GM12878 (cell line): Measurements from ENCODE around the gene CASP3. TPM values are rescaled to one million over a fixed set of nuclear protein-coding genes. Genes with fewer than 3 reads are reported as not detected.

Experiments
- BACH1 ChIP-seq: fragments of 450-650 bp; IDR thresholded peaks from 2 replicates; pipeline ENCODE4 v1.6.1; 2017; ENCODE audit warnings: mild to moderate bottlenecking, borderline replicate concordance
- BHLHE40 ChIP-seq, 2 experiments: fragments of 450-650 bp in 1 of 2; IDR thresholded peaks; 2 replicates each; pipeline ENCODE4 v1.6.1; 2011 to 2017; ENCODE audit warnings: low read depth in 2 of 2, borderline replicate concordance in 1 of 2, improper control_type of control experiment in 1 of 2, low read length in 1 of 2, mild to moderate bottlenecking in 1 of 2
- CEBPB ChIP-seq, 2 experiments: fragments of 150-350 bp in 1 of 2; IDR thresholded peaks; 2 replicates each; pipeline ENCODE4 v1.6.1; 2012 to 2014; ENCODE audit warnings: low read depth in 2 of 2, low read length in 2 of 2, borderline replicate concordance in 1 of 2, inconsistent platforms in 1 of 2
- CREM ChIP-seq: IDR thresholded peaks from 2 replicates; pipeline ENCODE4 v1.6.1; 2014; ENCODE audit warnings: antibody characterized with exemption, low read depth
- HCFC1 ChIP-seq: fragments of 150-350 bp; IDR thresholded peaks from 2 replicates; pipeline ENCODE4 v1.6.1; 2014; ENCODE audit warnings: low read length
- IKZF2 ChIP-seq, 2 experiments: fragments of 450-650 bp; IDR thresholded peaks; 2 replicates each; pipeline ENCODE4 v1.6.1; 2017; ENCODE audit warnings: mild to moderate bottlenecking in 2 of 2, moderate library complexity in 2 of 2
- IRF3 ChIP-seq: fragments of 450-650 bp; IDR thresholded peaks from 2 replicates; pipeline ENCODE4 v1.6.1; 2014; ENCODE audit warnings: mild to moderate bottlenecking
- IRF5 ChIP-seq: fragments of 450-650 bp; IDR thresholded peaks from 2 replicates; pipeline ENCODE4 v1.6.1; 2017; ENCODE audit warnings: borderline replicate concordance
- MEF2A ChIP-seq: IDR thresholded peaks from 2 replicates; pipeline ENCODE4 v1.6.1; 2011; ENCODE audit warnings: low read depth, mild to moderate bottlenecking, low read length, moderate library complexity; ENCODE audit not compliant: insufficient read depth
- MEF2B ChIP-seq: fragments of 450-650 bp; IDR thresholded peaks from 2 replicates; pipeline ENCODE4 v1.6.1; 2018; ENCODE audit warnings: mild to moderate bottlenecking, moderate library complexity; ENCODE audit not compliant: partially characterized antibody, poor library complexity, severe bottlenecking
- MTA2 ChIP-seq: fragments of 450-650 bp; IDR thresholded peaks from 2 replicates; pipeline ENCODE4 v1.6.1; 2016; ENCODE audit warnings: low read depth, mild to moderate bottlenecking, moderate library complexity
- NR2F1 ChIP-seq: fragments of 450-650 bp; conservative IDR thresholded peaks from 2 replicates; pipeline ENCODE4 v1.6.1; 2017; ENCODE audit warnings: mild to moderate bottlenecking
- NRF1 ChIP-seq: conservative IDR thresholded peaks from 2 replicates; pipeline ENCODE4 v1.6.1; 2011; ENCODE audit warnings: mild to moderate bottlenecking, low read depth, low read length, improper control_type of control experiment
- POLR2A ChIP-seq: IDR thresholded peaks from 2 replicates; pipeline ENCODE4 v1.6.1; 2011; ENCODE audit warnings: low read depth, mild to moderate bottlenecking, low read length
- SIN3A ChIP-seq: IDR thresholded peaks from 2 replicates; pipeline ENCODE4 v1.6.1; 2012; ENCODE audit warnings: low read depth, low read length, improper control_type of control experiment
- SMARCA5 ChIP-seq: fragments of 450-650 bp; IDR thresholded peaks from 2 replicates; pipeline ENCODE4 v1.6.1; 2017; ENCODE audit warnings: mild to moderate bottlenecking
- SRF ChIP-seq, 2 experiments: IDR thresholded peaks; 2 replicates each; pipeline ENCODE4 v1.6.1; 2011; ENCODE audit warnings: low read depth in 2 of 2, low read length in 2 of 2, mild to moderate bottlenecking in 1 of 2, moderate library complexity in 1 of 2
- SUPT20H ChIP-seq: IDR thresholded peaks from 2 replicates; pipeline ENCODE4 v1.6.1; 2011; ENCODE audit warnings: low read depth, mild to moderate bottlenecking, low read length, moderate library complexity, borderline replicate concordance; ENCODE audit not compliant: control insufficient read depth
- TCF12 ChIP-seq: IDR thresholded peaks from 2 replicates; pipeline ENCODE4 v1.6.1; 2011; ENCODE audit warnings: low read depth, mild to moderate bottlenecking, low read length
- YBX1 ChIP-seq: fragments of 450-650 bp; IDR thresholded peaks from 2 replicates; pipeline ENCODE4 v1.6.1; 2016; ENCODE audit warnings: antibody characterized with exemption
- ZSCAN29 ChIP-seq: fragments of 450-650 bp; IDR thresholded peaks from 2 replicates; pipeline ENCODE4 v1.6.1; 2017; ENCODE audit warnings: mild to moderate bottlenecking, moderate library complexity
- polyA plus RNA-seq, 11 experiments: library from polyadenylated mRNA; depleted of rRNA in 4 of 11; unstranded in 6 of 11; stranded (reverse) in 5 of 11; fragments of >200 nt; fragmentation: Nextera tagmentation in 4 of 11; fragmentation: Illumina TruSeq in 1 of 11; extraction: Ambion mirVana in 4 of 11; extraction: Trizol in 1 of 11; gene quantifications; 1 replicate in 1 of 11; 2 replicates in 10 of 11; pipeline versions ENCODE4 v1.2.1 to v1.2.3, GENCODE V29; 2011 to 2016; ENCODE audit warnings: inconsistent platforms in 2 of 11, missing spikeins in 2 of 11, low read depth in 1 of 11
- total RNA-seq, 4 experiments: library from RNA; depleted of rRNA in 3 of 4; stranded (reverse); fragments of >200 nt in 3 of 4; fragmentation: Illumina TruSeq in 1 of 4; extraction: Trizol in 1 of 4; gene quantifications; 2 replicates each; pipeline versions ENCODE4 v1.2.1 to v1.2.3, GENCODE V29; 2013 to 2021
- TF ChIP-seq, protein P1 (sequence below): fragments of 450-650 bp; IDR thresholded peaks from 2 replicates; pipeline ENCODE4 v1.6.1; 2017; ENCODE audit warnings: mild to moderate bottlenecking, moderate library complexity
- TF ChIP-seq, protein P2 (sequence below): fragments of 450-650 bp; IDR thresholded peaks from 2 replicates; pipeline ENCODE4 v1.6.1; 2016; ENCODE audit warnings: mild to moderate bottlenecking

The CASP3 gene
- total and polyA plus RNA-seq, 10 of the 15 experiments (the other 5 are each of a cell fraction or from before 2014, with no cell fraction given): 50.0 to 194 (median 74.4) TPM

DNA sequence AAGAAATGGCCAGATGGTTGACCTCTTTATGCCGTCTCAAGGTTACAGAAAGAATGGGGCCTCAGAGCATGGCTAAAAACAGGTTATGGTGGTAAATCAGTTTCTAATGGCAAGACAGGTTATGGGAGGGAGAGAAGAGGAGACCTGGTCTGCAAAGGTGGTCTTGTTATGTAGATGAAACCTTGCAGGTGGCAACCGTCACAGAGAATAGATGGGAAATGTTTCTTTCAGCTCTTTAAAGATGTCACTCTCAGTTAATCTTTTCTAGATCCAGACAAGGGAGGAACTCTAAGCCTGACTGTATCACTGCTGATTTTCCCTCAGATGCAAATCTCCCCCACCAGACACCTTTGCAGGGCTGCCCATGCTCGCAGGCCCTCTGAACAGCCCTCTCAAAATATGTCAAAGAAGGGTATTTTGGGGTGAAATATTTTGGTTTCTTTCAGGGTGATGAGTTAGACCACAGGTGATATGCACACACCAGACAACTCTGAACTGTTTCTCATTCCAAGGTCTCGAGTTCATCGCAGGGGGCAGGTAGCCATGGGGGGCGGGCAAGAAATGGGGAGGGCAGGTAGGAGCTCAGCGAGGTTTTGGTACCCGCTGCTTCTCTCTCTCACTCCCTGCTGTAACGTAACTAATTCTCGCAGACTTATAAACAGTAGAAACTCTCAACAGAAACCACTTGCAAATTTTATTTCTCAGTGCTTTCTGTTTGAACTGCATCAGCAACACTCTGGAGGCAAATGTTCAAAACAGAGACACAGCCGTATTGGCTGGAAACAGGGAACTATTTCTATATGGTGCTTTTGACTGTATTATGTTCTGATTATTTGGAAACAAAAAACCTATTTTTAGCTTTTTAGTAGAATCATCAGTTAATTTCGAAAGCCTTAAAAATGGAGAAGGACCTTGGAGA lies 32.4 kb downstream of the CASP3 start (continued):
- no peak for TF ChIP-seq BHLHE40 (IDR thresholded peaks at IDR 0.05; ENCODE audit: borderline replicate concordance in 1 of 2, low read depth in 2 of 2, low read length in 1 of 2)
- no peak for TF ChIP-seq SRF (IDR thresholded peaks at IDR 0.05; ENCODE audit: low read depth in 2 of 2, low read length in 2 of 2)
- TF ChIP-seq CREM: no peak
- no peak for TF ChIP-seq SMARCA5
- TF ChIP-seq POLR2A: 0 out of 2 replicates have a peak, but pooled peaks have one; percentile 24
- no peak for TF ChIP-seq SUPT20H
- no peak for TF ChIP-seq SIN3A
- TF ChIP-seq NR2F1: no peak
- TF ChIP-seq CEBPB (IDR thresholded peaks at IDR 0.05; ENCODE audit: borderline replicate concordance in 1 of 2, low read depth in 2 of 2, low read length in 2 of 2): no peak
- TF ChIP-seq IRF5: no peak
- TF ChIP-seq ZSCAN29: no peak
- no peak for TF ChIP-seq IRF3
- no peak for TF ChIP-seq TCF12
- peak; percentile 25 for TF ChIP-seq MEF2B
- TF ChIP-seq NRF1: no peak
- TF ChIP-seq BACH1: no peak
- no peak for TF ChIP-seq HCFC1
- TF ChIP-seq, protein P1, sequence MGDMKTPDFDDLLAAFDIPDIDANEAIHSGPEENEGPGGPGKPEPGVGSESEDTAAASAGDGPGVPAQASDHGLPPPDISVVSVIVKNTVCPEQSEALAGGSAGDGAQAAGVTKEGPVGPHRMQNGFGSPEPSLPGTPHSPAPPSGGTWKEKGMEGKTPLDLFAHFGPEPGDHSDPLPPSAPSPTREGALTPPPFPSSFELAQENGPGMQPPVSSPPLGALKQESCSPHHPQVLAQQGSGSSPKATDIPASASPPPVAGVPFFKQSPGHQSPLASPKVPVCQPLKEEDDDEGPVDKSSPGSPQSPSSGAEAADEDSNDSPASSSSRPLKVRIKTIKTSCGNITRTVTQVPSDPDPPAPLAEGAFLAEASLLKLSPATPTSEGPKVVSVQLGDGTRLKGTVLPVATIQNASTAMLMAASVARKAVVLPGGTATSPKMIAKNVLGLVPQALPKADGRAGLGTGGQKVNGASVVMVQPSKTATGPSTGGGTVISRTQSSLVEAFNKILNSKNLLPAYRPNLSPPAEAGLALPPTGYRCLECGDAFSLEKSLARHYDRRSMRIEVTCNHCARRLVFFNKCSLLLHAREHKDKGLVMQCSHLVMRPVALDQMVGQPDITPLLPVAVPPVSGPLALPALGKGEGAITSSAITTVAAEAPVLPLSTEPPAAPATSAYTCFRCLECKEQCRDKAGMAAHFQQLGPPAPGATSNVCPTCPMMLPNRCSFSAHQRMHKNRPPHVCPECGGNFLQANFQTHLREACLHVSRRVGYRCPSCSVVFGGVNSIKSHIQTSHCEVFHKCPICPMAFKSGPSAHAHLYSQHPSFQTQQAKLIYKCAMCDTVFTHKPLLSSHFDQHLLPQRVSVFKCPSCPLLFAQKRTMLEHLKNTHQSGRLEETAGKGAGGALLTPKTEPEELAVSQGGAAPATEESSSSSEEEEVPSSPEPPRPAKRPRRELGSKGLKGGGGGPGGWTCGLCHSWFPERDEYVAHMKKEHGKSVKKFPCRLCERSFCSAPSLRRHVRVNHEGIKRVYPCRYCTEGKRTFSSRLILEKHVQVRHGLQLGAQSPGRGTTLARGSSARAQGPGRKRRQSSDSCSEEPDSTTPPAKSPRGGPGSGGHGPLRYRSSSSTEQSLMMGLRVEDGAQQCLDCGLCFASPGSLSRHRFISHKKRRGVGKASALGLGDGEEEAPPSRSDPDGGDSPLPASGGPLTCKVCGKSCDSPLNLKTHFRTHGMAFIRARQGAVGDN: no peak
- TF ChIP-seq MTA2: 0 out of 2 replicates have a peak, but pooled peaks have one; percentile 19
- TF ChIP-seq, protein P2, sequence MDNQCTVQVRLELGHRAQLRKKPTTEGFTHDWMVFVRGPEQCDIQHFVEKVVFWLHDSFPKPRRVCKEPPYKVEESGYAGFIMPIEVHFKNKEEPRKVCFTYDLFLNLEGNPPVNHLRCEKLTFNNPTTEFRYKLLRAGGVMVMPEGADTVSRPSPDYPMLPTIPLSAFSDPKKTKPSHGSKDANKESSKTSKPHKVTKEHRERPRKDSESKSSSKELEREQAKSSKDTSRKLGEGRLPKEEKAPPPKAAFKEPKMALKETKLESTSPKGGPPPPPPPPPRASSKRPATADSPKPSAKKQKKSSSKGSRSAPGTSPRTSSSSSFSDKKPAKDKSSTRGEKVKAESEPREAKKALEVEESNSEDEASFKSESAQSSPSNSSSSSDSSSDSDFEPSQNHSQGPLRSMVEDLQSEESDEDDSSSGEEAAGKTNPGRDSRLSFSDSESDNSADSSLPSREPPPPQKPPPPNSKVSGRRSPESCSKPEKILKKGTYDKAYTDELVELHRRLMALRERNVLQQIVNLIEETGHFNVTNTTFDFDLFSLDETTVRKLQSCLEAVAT: no peak
- TF ChIP-seq MEF2A: 0 out of 2 replicates have a peak, but pooled peaks have one; percentile 5
- TF ChIP-seq IKZF2 (IDR thresholded peaks at IDR 0.05): 0 out of 4 replicates have a peak, but pooled peaks of 1 of the 2 experiments have one; percentile 37
- no peak for TF ChIP-seq YBX1
